Measurements from ENCODE around the gene MPV17L2.
"Not testable (repeated sequence)": the region's sequence is repeated elsewhere in the genome, so short reads cannot be mapped to it uniquely, and the experiment has no call there.

Gene MPV17L2

GRCh38 chr19:18192673-18193387, at the start of gene MPV17L2:
Gene MPV17L2, plus strand, starts transcription at chr19:18193218. Its CDS starts 64 bp downstream, at chr19:18193282.
- peak; percentile 97 for DNase-seq (ENCODE audit: low read depth)

GRCh38 chr19:18143902-18144301, 49.1 kb upstream of the MPV17L2 start:
- no peak for DNase-seq (ENCODE audit: low read depth)

- DNase-seq (ENCODE audit: low read depth) = no peak
These were observed 48.7 kb upstream of the MPV17L2 start for GRCh38 chr19:18144361-18144760.

- no peak for DNase-seq (ENCODE audit: low read depth)
These were observed 48.1 kb upstream of the MPV17L2 start for GRCh38 chr19:18144906-18145305.

- DNase-seq (ENCODE audit: low read depth) = no peak
These were observed 47.5 kb upstream of the MPV17L2 start for GRCh38 chr19:18145391-18145999.

- DNase-seq (ENCODE audit: low read depth) = no peak
These were observed 45.6 kb upstream of the MPV17L2 start for GRCh38 chr19:18147396-18147795.

GRCh38 chr19:18149596-18149975, 43.4 kb upstream of the MPV17L2 start:
- DNase-seq (ENCODE audit: low read depth) = no peak

- DNase-seq (ENCODE audit: low read depth) = no peak
These were observed 42.0 kb upstream of the MPV17L2 start for GRCh38 chr19:18150776-18151624.

GRCh38 chr19:18152442-18152816, 40.6 kb upstream of the MPV17L2 start:
- DNase-seq (ENCODE audit: low read depth) = peak; percentile 86

GRCh38 chr19:18152817-18153555, 40.0 kb upstream of the MPV17L2 start, which contains the start of gene PIK3R2:
Gene PIK3R2, plus strand, starts transcription at chr19:18153163. Its CDS starts 2,717 bp downstream, at chr19:18155880.
- peak; percentile 97 for DNase-seq (ENCODE audit: low read depth)

GRCh38 chr19:18153556-18154134, 39.4 kb upstream of the MPV17L2 start:
- DNase-seq (ENCODE audit: low read depth) = no peak

GRCh38 chr19:18155095-18156087, 37.6 kb upstream of the MPV17L2 start:
- DNase-seq (ENCODE audit: low read depth) = no peak

- no peak for DNase-seq (ENCODE audit: low read depth)
These were observed 36.8 kb upstream of the MPV17L2 start for GRCh38 chr19:18156268-18156667.

- DNase-seq (ENCODE audit: low read depth) = no peak
These were observed 36.1 kb upstream of the MPV17L2 start for GRCh38 chr19:18156841-18157464.

GRCh38 chr19:18157465-18158063, 35.5 kb upstream of the MPV17L2 start:
- DNase-seq (ENCODE audit: low read depth) = no peak

GRCh38 chr19:18158467-18158866, 34.6 kb upstream of the MPV17L2 start:
- DNase-seq (ENCODE audit: low read depth) = no peak

- not testable (repeated sequence) for DNase-seq (ENCODE audit: low read depth)
These were observed 33.9 kb upstream of the MPV17L2 start for GRCh38 chr19:18159059-18159616.

- DNase-seq (ENCODE audit: low read depth) = no peak
These were observed 33.2 kb upstream of the MPV17L2 start for GRCh38 chr19:18159810-18160209.

GRCh38 chr19:18160493-18160970, 32.5 kb upstream of the MPV17L2 start:
- DNase-seq (ENCODE audit: low read depth) = no peak
